NCI-H2029 treated with DMSO at 0.1 percent for 48 hours (cell line): ENCODE measurements around the gene PHF21B.

Source experiments
- DNase-seq: peaks from one replicate; lab custom pipeline; 2025; lab: John Stamatoyannopoulos, UW

PHF21B gene

DNA sequence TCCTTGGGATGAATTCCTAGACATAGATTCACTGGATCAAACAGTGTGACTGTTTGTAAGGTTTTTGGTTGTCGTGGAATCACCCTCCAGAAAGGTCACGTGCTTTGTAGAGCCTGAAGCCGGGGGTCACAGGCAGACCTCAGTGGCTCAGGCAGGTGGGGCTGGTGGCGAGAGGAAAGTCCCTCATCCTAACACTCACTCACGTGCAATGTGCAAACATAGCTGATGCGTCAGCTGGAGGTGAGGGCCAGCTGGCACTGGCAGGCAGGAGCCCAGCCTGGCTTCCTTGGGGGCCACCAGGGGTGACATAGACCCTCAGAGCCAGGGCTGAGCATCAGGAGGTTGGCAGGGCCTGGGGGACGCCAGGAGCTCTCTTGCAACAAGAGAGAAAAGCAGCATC, 167.4 kb downstream of the PHF21B start:
- no peak for DNase-seq

DNA sequence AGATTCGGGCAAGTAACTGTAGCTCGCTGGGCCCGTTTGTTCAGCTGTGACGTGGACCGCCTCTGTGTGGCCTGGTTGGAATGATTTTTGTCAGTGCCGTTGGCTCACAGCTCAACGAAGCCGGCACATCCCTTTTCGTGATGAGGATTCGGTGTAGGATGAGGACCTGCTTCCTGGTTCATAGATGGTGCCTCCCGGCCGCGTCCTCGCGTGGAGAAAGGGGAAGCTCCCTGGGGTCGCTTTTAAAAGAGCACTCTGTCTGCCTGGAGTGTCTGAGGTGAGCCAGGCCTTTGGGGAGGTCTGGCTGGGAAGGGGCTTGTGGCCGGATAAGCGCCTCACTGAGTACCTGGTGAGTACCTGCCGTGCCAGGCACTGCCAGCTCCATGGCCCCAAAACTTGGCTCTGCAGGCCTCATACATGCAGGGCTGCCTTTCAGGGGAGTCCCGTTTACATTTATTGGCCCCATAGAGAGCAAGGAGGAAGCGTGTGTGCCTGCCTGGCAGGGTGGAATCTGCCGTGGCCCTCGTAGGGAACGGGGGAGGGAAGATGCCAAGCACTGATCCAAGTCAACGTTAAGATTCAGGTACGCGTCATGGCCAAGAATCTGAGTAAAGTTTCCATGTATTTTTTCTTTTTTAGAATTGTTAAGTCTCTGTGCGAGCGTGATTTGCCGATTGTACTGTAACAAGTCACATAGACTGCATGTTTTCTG, 169.0 kb downstream of the PHF21B start:
- no peak for DNase-seq

DNA sequence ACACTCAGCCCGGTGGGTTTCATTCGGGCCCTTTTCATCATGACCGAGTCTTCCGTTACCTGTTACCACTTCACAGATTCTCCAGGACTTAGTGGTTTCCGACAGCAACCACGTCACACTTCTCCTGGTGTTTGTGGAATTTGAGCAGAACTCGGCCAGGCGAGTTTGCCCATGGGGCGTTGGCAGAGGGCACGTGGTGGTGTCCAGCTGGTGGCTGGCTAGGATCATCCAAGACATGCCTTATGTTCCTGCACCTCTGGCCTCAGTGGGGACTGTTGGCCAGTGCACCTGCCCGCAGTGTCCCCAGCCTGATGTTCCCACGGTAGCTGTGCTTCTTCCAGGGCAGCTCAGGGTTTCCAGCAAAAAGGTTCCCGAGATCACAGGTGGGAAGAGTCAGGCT, 170.1 kb downstream of the PHF21B start:
- no peak for DNase-seq

DNA sequence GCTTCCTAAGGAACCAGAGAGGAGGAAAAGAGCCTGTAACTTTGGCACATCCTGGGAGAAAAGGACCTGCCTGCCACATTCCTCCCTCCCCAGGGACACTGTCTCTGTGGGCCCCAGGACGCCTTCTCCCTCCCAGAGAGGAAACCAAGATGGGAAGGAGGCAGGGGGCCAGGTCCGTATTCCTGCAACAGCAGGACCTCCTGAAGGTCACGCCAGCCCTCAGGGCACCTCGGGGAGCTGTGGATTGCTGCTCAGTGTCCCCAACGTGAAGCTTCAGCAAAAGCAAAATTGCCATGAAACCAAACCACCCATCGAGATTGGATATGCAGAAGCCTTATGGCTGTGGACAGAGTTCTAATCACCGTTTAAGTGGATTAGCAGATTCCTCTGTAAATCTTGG, 170.7 kb downstream of the PHF21B start:
- DNase-seq, result no peak

DNA sequence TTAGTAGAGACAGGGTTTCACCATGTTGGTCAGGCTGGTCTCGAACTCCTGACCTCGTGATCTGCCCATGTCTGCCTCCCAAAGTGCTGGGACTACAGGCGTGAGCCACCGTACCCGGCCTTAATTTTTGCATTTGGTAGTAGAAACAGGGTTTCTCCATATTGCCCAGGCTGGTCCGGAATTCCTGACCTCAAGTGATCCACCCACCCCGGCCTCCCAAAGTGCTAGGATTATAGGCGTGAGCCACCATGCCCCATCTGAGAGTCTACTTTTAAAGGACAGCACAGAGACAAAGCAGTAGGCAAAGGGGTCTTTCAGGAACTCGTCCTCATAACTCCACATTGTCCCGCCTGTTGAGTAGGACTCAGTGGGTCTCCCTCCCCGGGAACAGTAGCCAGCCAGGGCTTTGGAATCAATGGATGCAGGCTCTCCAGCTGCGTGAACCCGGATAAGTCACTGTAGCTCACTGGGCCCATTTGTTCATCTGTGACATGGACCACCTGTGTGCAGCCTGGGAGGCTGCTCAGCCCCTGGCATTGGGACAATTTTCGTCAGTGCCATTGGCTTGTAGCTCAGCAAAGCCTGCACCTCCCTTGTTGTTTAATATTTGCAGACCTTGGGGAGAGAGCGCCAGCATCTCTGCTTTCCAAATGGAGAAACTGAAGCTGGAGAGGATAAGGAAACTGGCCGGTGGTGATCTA, 171.3 kb downstream of the PHF21B start:
- no peak for DNase-seq

DNA sequence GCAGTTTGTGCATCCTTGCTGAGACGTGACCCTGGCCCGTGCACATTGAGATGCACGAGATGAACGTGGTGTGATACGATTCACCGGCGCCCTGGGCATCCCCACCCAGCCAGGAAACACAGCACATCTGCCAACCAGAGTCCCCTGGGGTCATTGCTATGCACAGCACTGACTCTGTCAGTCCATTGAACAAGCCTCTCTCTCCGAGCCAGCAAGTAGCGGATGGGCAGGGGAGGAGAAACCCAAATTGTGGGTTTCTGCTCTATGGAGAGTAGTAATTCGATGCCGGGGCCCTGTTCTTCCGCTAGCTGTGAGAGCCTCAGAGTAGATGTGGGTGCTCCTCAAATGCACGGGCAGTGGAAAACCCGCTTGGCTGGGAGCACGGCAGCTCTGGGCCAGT, 172.3 kb downstream of the PHF21B start:
- no peak for DNase-seq

DNA sequence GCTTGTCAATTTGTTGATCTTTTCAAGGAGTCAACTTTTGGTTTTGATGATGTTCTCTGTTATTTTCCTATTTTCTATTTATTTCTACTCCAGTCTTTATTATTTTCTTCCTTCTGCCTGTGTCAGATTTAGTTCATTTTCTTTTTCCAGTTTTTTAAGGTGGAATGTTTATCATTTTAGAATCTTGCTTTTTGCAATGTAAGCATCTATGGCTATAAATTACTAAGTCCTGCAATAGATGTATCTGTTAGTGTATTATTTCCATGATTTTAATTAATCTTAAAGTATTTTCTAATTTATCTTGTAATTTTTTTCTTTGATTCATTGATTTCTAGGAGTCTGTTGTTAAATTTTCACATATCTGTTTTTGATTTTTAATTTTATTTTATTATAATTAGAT, 175.7 kb downstream of the PHF21B start:
- DNase-seq, result no peak

DNA sequence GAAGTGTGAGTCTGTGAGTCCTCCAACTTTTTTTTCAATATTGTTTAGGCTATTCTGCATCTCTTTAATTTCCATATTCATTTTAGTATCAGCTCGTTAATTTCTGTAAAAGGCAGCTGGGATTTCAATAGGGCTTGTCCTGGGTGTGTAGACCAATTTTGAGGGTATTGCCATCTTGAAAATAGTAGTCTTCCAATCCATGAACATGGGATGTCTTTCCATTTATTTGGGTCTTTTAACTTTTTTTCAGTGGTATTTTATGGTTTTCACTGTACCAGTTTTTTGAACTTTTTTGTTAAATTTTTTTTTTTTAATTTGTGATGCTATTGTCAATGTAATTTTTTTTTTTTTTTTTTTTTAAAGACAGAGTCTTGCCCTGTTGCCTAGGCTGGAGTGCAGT, 177.9 kb downstream of the PHF21B start:
- no peak for DNase-seq
